ENCODE results near the gene PLIN4. TPM values are rescaled to one million over a fixed set of nuclear protein-coding genes. Genes with fewer than 3 reads are reported as not detected.
A peak's percentile ranks its signal among the peaks of the same experiment; 100 is the strongest.

Gene PLIN4
- total and polyA plus RNA-seq, 9 of the 15 experiments (the other 6 are each of a cell fraction or from before 2014, with no cell fraction given): 0.04 to 0.16 (median 0.07) TPM; not detected in 3

GRCh38 chr19:4457654-4458395, 60.5 kb downstream of the PLIN4 start, which contains the start of gene UBXN6:
UBXN6 (minus strand) TSS chr19:4457794; CDS start chr19:4457697, 97 bp downstream.
- ATAC-seq (peak; percentile 77), FAIRE-seq (peak; percentile 99), DNase-seq (ENCODE audit: extremely low read depth in 1 of 4, low spot score in 3 of 4) (peak; percentile 84 to 99 (median 92))
- Histone ChIP-seq H3K9me1 (ENCODE audit: control insufficient read depth, insufficient read depth, low read length) (peaks cover 2% of the 10 kb centered on the region), H3K4me2 (ENCODE audit: insufficient read depth, low read length) (peak within 1 kb of the TSS; percentile 96), H3K36me3 (ENCODE audit: control insufficient read depth, insufficient read depth, low read length) (peaks cover 20% of the 10 kb centered on the region; the same call in 2 of the 3 replicates), H3K27ac (ENCODE audit: extremely low read depth, low read depth, low read length) (peak within 1 kb of the TSS; percentile 76), H3K9ac (ENCODE audit: insufficient read depth in 1 of 2, low read depth in 2 of 2, low read length in 2 of 2) (peak within 1 kb of the TSS; percentile 76 to 87), H4K20me1 (replicated peaks; ENCODE audit: control insufficient read depth, insufficient read depth, low read length) (peaks cover 5% of the 10 kb centered on the region; the same call in 1 of the 2 replicates), H3K4me3 (peak within 1 kb of the TSS; percentile 67), H3K4me1 (replicated peaks in 1 of 2; ENCODE audit: control insufficient read depth in 2 of 2, insufficient read depth in 2 of 2, low read length in 2 of 2) (peaks cover 21 to 52% of the 10 kb centered on the region in 2 experiments), H3K27me3 (ENCODE audit: control insufficient read depth in 2 of 2, insufficient read depth in 2 of 2, low read length in 2 of 2) (no peaks in the 10 kb centered on the region), H3K9me3 (replicated peaks; ENCODE audit: control insufficient read depth, insufficient read depth, low read depth, low read length) (no peaks in the 10 kb centered on the region), H2AFZ (ENCODE audit: low read depth, low read length) (peak within 1 kb of the TSS; percentile 66), H3K79me2 (ENCODE audit: control insufficient read depth, insufficient read depth, low read length) (peaks cover 34% of the 10 kb centered on the region)
- intact Hi-C loops (cut with micrococcal nuclease): no loop called here
- ChIA-PET POLR2A (interaction anchor here (0.5 to 6.3 kb wide), 3 partner anchors 13 to 472 kb away, joined by 3 to 60 read pairs (median 44); partner anchors contain the start of gene HDGFL2), CTCF (ENCODE audit: low intra/inter-chr PET ratio) (no interaction called here)
- WGBS (ENCODE audit: insufficient coverage, low coverage, missing lambda C conversion rate): 25% methylated on average over 32 of the region's 52 CpGs
- in situ Hi-C loops (cut with MboI): no loop called here
- BruUV-seq (replicated peaks): no TSS peak
- TF ChIP-seq, protein P1, sequence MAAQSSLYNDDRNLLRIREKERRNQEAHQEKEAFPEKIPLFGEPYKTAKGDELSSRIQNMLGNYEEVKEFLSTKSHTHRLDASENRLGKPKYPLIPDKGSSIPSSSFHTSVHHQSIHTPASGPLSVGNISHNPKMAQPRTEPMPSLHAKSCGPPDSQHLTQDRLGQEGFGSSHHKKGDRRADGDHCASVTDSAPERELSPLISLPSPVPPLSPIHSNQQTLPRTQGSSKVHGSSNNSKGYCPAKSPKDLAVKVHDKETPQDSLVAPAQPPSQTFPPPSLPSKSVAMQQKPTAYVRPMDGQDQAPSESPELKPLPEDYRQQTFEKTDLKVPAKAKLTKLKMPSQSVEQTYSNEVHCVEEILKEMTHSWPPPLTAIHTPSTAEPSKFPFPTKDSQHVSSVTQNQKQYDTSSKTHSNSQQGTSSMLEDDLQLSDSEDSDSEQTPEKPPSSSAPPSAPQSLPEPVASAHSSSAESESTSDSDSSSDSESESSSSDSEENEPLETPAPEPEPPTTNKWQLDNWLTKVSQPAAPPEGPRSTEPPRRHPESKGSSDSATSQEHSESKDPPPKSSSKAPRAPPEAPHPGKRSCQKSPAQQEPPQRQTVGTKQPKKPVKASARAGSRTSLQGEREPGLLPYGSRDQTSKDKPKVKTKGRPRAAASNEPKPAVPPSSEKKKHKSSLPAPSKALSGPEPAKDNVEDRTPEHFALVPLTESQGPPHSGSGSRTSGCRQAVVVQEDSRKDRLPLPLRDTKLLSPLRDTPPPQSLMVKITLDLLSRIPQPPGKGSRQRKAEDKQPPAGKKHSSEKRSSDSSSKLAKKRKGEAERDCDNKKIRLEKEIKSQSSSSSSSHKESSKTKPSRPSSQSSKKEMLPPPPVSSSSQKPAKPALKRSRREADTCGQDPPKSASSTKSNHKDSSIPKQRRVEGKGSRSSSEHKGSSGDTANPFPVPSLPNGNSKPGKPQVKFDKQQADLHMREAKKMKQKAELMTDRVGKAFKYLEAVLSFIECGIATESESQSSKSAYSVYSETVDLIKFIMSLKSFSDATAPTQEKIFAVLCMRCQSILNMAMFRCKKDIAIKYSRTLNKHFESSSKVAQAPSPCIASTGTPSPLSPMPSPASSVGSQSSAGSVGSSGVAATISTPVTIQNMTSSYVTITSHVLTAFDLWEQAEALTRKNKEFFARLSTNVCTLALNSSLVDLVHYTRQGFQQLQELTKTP (IDR thresholded peaks at IDR 0.05; ENCODE audit: low read depth in 1 of 2, partially characterized antibody in 2 of 2): no peak
- TF ChIP-seq, protein P2, sequence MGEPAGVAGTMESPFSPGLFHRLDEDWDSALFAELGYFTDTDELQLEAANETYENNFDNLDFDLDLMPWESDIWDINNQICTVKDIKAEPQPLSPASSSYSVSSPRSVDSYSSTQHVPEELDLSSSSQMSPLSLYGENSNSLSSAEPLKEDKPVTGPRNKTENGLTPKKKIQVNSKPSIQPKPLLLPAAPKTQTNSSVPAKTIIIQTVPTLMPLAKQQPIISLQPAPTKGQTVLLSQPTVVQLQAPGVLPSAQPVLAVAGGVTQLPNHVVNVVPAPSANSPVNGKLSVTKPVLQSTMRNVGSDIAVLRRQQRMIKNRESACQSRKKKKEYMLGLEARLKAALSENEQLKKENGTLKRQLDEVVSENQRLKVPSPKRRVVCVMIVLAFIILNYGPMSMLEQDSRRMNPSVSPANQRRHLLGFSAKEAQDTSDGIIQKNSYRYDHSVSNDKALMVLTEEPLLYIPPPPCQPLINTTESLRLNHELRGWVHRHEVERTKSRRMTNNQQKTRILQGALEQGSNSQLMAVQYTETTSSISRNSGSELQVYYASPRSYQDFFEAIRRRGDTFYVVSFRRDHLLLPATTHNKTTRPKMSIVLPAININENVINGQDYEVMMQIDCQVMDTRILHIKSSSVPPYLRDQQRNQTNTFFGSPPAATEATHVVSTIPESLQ (CRISPR knock-in tag; IDR thresholded peaks at IDR 0.05): peak; percentile 87; the same call in 1 of the 2 replicates
- TF ChIP-seq RNF219 (CRISPR knock-in tag; IDR thresholded peaks at IDR 0.05) (no peak), TOE1 (IDR thresholded peaks at IDR 0.05; ENCODE audit: borderline replicate concordance) (peak; percentile 87; the same call in 1 of the 2 replicates), TOE1 (CRISPR knock-in tag; IDR thresholded peaks at IDR 0.05; ENCODE audit: borderline replicate concordance, low read depth) (no peak), SIRT6 (IDR thresholded peaks at IDR 0.05; ENCODE audit: low read depth, low read length) (no peak), STAT5B (CRISPR knock-in tag; IDR thresholded peaks at IDR 0.05) (no peak)

All from K562 (cell line).